HepG2 (cell line): ENCODE results near the gene PRUNE1. TPM values are rescaled to one million over a fixed set of nuclear protein-coding genes. Genes with fewer than 3 reads are reported as not detected.

Experiments used
- ATF5 ChIP-seq: sonication (generic); formaldehyde crosslinking; IDR thresholded peaks from 2 replicates; pipeline ENCODE4 v1.4.0; 2020; ENCODE audit warnings: mild to moderate bottlenecking, low read depth, missing genetic modification reagents
- BATF2 ChIP-seq: sonication (generic); formaldehyde crosslinking; IDR thresholded peaks from 2 replicates; pipeline ENCODE4 v1.8.0; 2022; ENCODE audit warnings: mild to moderate bottlenecking, missing genetic modification reagents, moderate library complexity
- CEBPZ ChIP-seq: IDR thresholded peaks from 2 replicates; pipeline ENCODE4 v1.6.1; 2012; ENCODE audit warnings: low read length, improper control_type of control experiment
- DPF2 ChIP-seq: sonication (generic); formaldehyde crosslinking; IDR thresholded peaks from 2 replicates; pipeline ENCODE4 v1.4.0; 2020; ENCODE audit warnings: mild to moderate bottlenecking, low read depth, missing genetic modification reagents, borderline replicate concordance
- ESRRA ChIP-seq: sonication (generic); formaldehyde crosslinking; IDR thresholded peaks from 2 replicates; pipeline ENCODE4 v1.5.1; 2020; ENCODE audit warnings: mild to moderate bottlenecking, low read depth, missing genetic modification reagents
- MTF1 ChIP-seq: sonication (generic); formaldehyde crosslinking; IDR thresholded peaks from 2 replicates; pipeline ENCODE4 v1.5.0; 2020; ENCODE audit warnings: missing genetic modification reagents
- NCOR1 ChIP-seq: fragments of 200-600 bp; sonication (generic); IDR thresholded peaks from 2 replicates; pipeline ENCODE4 v1.7.0; 2017; ENCODE audit warnings: antibody characterized with exemption, low read length, borderline replicate concordance
- NONO ChIP-seq, 2 experiments: fragments of 450-650 bp in 1 of 2; sonication (generic) in 1 of 2; formaldehyde crosslinking in 1 of 2; IDR thresholded peaks in 1 of 2; conservative IDR thresholded peaks in 1 of 2; 2 replicates each; pipeline versions ENCODE4 v1.6.1 to v1.8.0; 2017 to 2022; ENCODE audit warnings: mild to moderate bottlenecking in 1 of 2, missing genetic modification reagents in 1 of 2, moderate library complexity in 1 of 2
- PPARG ChIP-seq: conservative IDR thresholded peaks from 2 replicates; pipeline ENCODE4 v1.6.1; 2016; ENCODE audit warnings: missing biosample characterization, missing genetic modification reagents
- SKIL ChIP-seq: sonication (generic); formaldehyde crosslinking; IDR thresholded peaks from 2 replicates; pipeline ENCODE4 v1.8.0; 2022; ENCODE audit warnings: missing genetic modification reagents, mild to moderate bottlenecking, moderate library complexity, borderline replicate concordance
- SOX6 ChIP-seq, 2 experiments: fragments of 450-650 bp in 1 of 2; sonication (generic) in 1 of 2; formaldehyde crosslinking in 1 of 2; IDR thresholded peaks; 2 replicates each; pipeline versions ENCODE4 v1.4.0 to v1.6.1; 2017 to 2020; ENCODE audit warnings: antibody characterized with exemption in 1 of 2, mild to moderate bottlenecking in 1 of 2, missing genetic modification reagents in 1 of 2
- SRF ChIP-seq: IDR thresholded peaks from 2 replicates; pipeline ENCODE4 v1.6.1; 2011; ENCODE audit warnings: mild to moderate bottlenecking, low read depth, low read length, moderate library complexity
- TOE1 ChIP-seq: sonication (generic); formaldehyde crosslinking; IDR thresholded peaks from 2 replicates; pipeline ENCODE4 v1.4.0; 2020; ENCODE audit warnings: mild to moderate bottlenecking, missing genetic modification reagents
- TOPORS ChIP-seq: sonication (generic); formaldehyde crosslinking; IDR thresholded peaks from 2 replicates; pipeline ENCODE4 v1.8.0; 2023; ENCODE audit warnings: mild to moderate bottlenecking, missing genetic modification reagents
- XBP1 ChIP-seq: sonication (generic); formaldehyde crosslinking; IDR thresholded peaks from 2 replicates; pipeline ENCODE4 v1.5.0; 2020; ENCODE audit warnings: missing genetic modification reagents
- ZKSCAN1 ChIP-seq: fragments of 150-350 bp; IDR thresholded peaks from 2 replicates; pipeline ENCODE4 v1.6.1; 2014; ENCODE audit warnings: low read length
- ZNF33B ChIP-seq: sonication (generic); formaldehyde crosslinking; IDR thresholded peaks from 2 replicates; pipeline ENCODE4 v1.5.1; 2020; ENCODE audit warnings: mild to moderate bottlenecking, missing genetic modification reagents
- ZNF543 ChIP-seq: sonication (generic); formaldehyde crosslinking; IDR thresholded peaks from 2 replicates; pipeline ENCODE4 v1.4.0; 2020; ENCODE audit warnings: mild to moderate bottlenecking, missing genetic modification reagents
- ZNF75D ChIP-seq: sonication (generic); formaldehyde crosslinking; IDR thresholded peaks from 2 replicates; pipeline ENCODE4 v1.8.1; 2023; ENCODE audit warnings: missing genetic modification reagents, mild to moderate bottlenecking, borderline replicate concordance
- ZNF784 ChIP-seq: sonication (generic); formaldehyde crosslinking; IDR thresholded peaks from 2 replicates; pipeline ENCODE4 v1.5.1; 2020; ENCODE audit warnings: missing genetic modification reagents, mild to moderate bottlenecking, borderline replicate concordance
- ZNF850 ChIP-seq: sonication (generic); formaldehyde crosslinking; conservative IDR thresholded peaks from 2 replicates; pipeline ENCODE4 v1.9.0; 2021; ENCODE audit warnings: mild to moderate bottlenecking, missing genetic modification reagents
- polyA plus RNA-seq, 8 experiments: library from polyadenylated mRNA; depleted of rRNA in 3 of 8; stranded (reverse) in 7 of 8; unstranded in 1 of 8; fragments of >200 nt; fragmentation: Illumina TruSeq in 4 of 8; extraction: Trizol in 4 of 8; gene quantifications; 2 replicates each; pipeline versions ENCODE4 v1.2.1 to v1.2.3, GENCODE V29; 2011 to 2016; ENCODE audit warnings: low read depth in 4 of 8, missing spikeins in 1 of 8, mixed read lengths in 1 of 8; ENCODE audit not compliant: insufficient read depth in 1 of 8
- total RNA-seq, 5 experiments: library from RNA; depleted of rRNA; stranded (reverse); fragments of >200 nt; fragmentation: Illumina TruSeq; extraction: Trizol; gene quantifications; 2 replicates each; pipeline ENCODE4 v1.2.3, GENCODE V29; 2016; ENCODE audit warnings: low read depth in 1 of 5

Gene PRUNE1
- total and polyA plus RNA-seq, 2 of the 13 experiments (the other 11 are each of a cell fraction or from before 2014, with no cell fraction given), result 19.0 to 31.9 TPM

GRCh38 chr1:151012684-151013471 is 4.6 kb downstream of the PRUNE1 start (continued):
- TF ChIP-seq XBP1 (CRISPR knock-in tag) (no peak), ZNF33B (CRISPR knock-in tag) (no peak), TOE1 (CRISPR knock-in tag) (no peak), DPF2 (CRISPR knock-in tag) (peak; percentile 85), CEBPZ (no peak), SKIL (CRISPR knock-in tag) (no peak), NCOR1 (peak; percentile 98), PPARG (CRISPR knock-in tag) (peak; percentile 92), ESRRA (CRISPR knock-in tag) (peak; percentile 64; the same call in 1 of the 2 replicates), TOPORS (CRISPR knock-in tag) (no peak), NONO (IDR thresholded peaks at IDR 0.05) (no peak), NONO (CRISPR knock-in tag; conservative IDR thresholded peaks at IDR 0.05) (no peak), MTF1 (no peak), BATF2 (no peak), ZNF850 (CRISPR knock-in tag) (no peak), ZKSCAN1 (no peak), SOX6 (IDR thresholded peaks at IDR 0.05) (no peak), SOX6 (CRISPR knock-in tag; IDR thresholded peaks at IDR 0.05) (peak; percentile 92), SRF (no peak), ZNF543 (CRISPR knock-in tag) (no peak), ZNF784 (CRISPR knock-in tag) (no peak), ATF5 (CRISPR knock-in tag) (no peak), ZNF75D (CRISPR knock-in tag) (no peak)
